SK-N-MC (cell line): Measurements from ENCODE around the gene RD3L.

Experiments used
- EZH2 ChIP-seq: fragments of 200-600 bp; sonication (generic); IDR thresholded peaks from one replicate; pipeline ENCODE4 v1.6.1; 2017; ENCODE audit warnings: antibody characterized with exemption
- FOXP2 ChIP-seq: optimal IDR thresholded peaks from 2 replicates; pipeline ENCODE3; 2011; ENCODE audit warnings: mild to moderate bottlenecking, moderate library complexity; ENCODE audit not compliant: insufficient read depth; ENCODE audit errors: extremely low read length, control extremely low read depth
- POLR2AphosphoS5 ChIP-seq: IDR thresholded peaks from 2 replicates; pipeline ENCODE4 v1.6.1; 2012; ENCODE audit warnings: mild to moderate bottlenecking, low read depth, low read length, borderline replicate concordance

GRCh38 chr14:103961928-103962578 is 19.7 kb upstream of the RD3L start:
- TF ChIP-seq EZH2 (no peak), POLR2AphosphoS5 (no peak), FOXP2 (no peak)
